ENCODE results near the gene CISH.
A peak's percentile ranks its signal among the peaks of the same experiment; 100 is the strongest.

CISH gene

GRCh38 chr3:50639055-50639494 is 27.5 kb upstream of the CISH start:
- DNase-seq, result no peak

- DNase-seq, result no peak
Observed at GRCh38 chr3:50637945-50638344, 26.4 kb upstream of the CISH start.

GRCh38 chr3:50637011-50637410 is 25.4 kb upstream of the CISH start:
- DNase-seq, result no peak

GRCh38 chr3:50635066-50635465 is 23.5 kb upstream of the CISH start:
- no peak for DNase-seq

GRCh38 chr3:50633230-50633790 is 21.7 kb upstream of the CISH start:
- DNase-seq, result no peak

GRCh38 chr3:50632450-50632849 is 20.9 kb upstream of the CISH start:
- DNase-seq, result no peak

- DNase-seq, result no peak
Observed at GRCh38 chr3:50630877-50631276, 19.3 kb upstream of the CISH start.

- no peak for DNase-seq
Observed at GRCh38 chr3:50630394-50630793, 18.8 kb upstream of the CISH start.

- no peak for DNase-seq
Observed at GRCh38 chr3:50628601-50629000, 17.0 kb upstream of the CISH start.

- DNase-seq, result no peak
Observed at GRCh38 chr3:50627407-50628051, 16.0 kb upstream of the CISH start.

- DNase-seq, result no peak
Observed at GRCh38 chr3:50626401-50626800, 14.8 kb upstream of the CISH start.

GRCh38 chr3:50625231-50626182 is 13.9 kb upstream of the CISH start:
- DNase-seq, result no peak

- no peak for DNase-seq
Observed at GRCh38 chr3:50624634-50625033, 13.1 kb upstream of the CISH start.

GRCh38 chr3:50623840-50624474 is 12.4 kb upstream of the CISH start:
- DNase-seq, result no peak

- no peak for DNase-seq
Observed at GRCh38 chr3:50622881-50623280, 11.3 kb upstream of the CISH start.

GRCh38 chr3:50620820-50621219 is 9.2 kb upstream of the CISH start:
- no peak for DNase-seq

GRCh38 chr3:50620420-50620819 is 8.8 kb upstream of the CISH start:
- DNase-seq, result no peak

GRCh38 chr3:50617911-50618481 is 6.4 kb upstream of the CISH start:
- DNase-seq, result no peak

- peak; percentile 86 for DNase-seq
Observed at GRCh38 chr3:50617096-50617791, 5.7 kb upstream of the CISH start, which contains the start of gene MAPKAPK3. Gene MAPKAPK3 (plus strand): TSS chr3:50617151. CDS start chr3:50617566, 415 bp downstream.

- DNase-seq, result peak; percentile 86
Observed at GRCh38 chr3:50616770-50617095, 5.2 kb upstream of the CISH start.

GRCh38 chr3:50616003-50616769 is 4.6 kb upstream of the CISH start:
- DNase-seq, result peak; percentile 71
